ENCODE results near the gene RGS7.

RGS7 gene

DNA sequence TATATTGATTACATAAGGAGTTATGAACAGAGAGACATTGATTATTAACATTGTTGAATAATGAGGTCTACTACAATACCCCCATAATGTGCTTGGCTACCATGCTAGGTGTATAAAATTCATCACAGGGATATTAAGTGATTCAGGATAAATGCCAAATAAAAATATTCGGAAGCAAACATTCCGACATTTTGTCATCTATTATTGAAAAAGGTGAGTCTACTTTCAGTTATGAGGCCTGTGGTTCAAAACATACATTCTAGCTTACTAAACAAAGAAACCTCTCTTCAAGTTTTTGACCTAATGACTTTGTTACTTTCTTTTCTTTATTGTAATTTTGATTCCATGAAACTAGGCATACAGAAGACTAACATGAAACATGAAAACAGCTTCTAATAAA is 554.7 kb downstream of the RGS7 start:
- H3K4me3 ChIP-seq (ENCODE audit: low read depth, low read length) = no peak overlapping the region
- TF ChIP-seq, protein P1, sequence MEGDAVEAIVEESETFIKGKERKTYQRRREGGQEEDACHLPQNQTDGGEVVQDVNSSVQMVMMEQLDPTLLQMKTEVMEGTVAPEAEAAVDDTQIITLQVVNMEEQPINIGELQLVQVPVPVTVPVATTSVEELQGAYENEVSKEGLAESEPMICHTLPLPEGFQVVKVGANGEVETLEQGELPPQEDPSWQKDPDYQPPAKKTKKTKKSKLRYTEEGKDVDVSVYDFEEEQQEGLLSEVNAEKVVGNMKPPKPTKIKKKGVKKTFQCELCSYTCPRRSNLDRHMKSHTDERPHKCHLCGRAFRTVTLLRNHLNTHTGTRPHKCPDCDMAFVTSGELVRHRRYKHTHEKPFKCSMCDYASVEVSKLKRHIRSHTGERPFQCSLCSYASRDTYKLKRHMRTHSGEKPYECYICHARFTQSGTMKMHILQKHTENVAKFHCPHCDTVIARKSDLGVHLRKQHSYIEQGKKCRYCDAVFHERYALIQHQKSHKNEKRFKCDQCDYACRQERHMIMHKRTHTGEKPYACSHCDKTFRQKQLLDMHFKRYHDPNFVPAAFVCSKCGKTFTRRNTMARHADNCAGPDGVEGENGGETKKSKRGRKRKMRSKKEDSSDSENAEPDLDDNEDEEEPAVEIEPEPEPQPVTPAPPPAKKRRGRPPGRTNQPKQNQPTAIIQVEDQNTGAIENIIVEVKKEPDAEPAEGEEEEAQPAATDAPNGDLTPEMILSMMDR (IDR thresholded peaks at IDR 0.05; ENCODE audit: low read depth, low read length, missing control alignments) = no peak
- no peak for DNase-seq (ENCODE audit: low read depth)

GRCh38 chr1:240801442-240801841 is 555.6 kb downstream of the RGS7 start:
- no peak for DNase-seq (ENCODE audit: low read depth)
- H3K4me3 ChIP-seq (ENCODE audit: low read depth, low read length) = no peak overlapping the region
- TF ChIP-seq, protein P1 (IDR thresholded peaks at IDR 0.05; ENCODE audit: low read depth, low read length, missing control alignments) = no peak

DNA sequence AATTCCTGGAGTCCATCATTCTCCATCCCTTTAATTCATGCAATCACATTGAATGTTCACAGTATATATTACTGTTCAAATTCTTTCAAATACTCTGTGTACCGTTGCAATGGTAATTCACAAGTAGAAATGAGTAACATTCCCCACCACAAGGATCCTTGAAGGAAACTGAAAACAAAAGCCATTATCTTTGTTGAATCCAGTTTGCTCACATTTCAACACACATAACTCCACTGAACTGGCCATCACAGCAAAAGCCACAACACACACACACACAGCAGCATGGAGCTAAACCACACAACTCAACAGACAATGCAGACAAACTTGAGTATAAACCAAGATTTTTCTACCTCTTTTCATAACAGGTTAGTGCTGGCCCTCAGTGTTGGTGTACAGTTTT is 556.7 kb downstream of the RGS7 start:
- TF ChIP-seq, protein P1 (IDR thresholded peaks at IDR 0.05; ENCODE audit: low read depth, low read length, missing control alignments) = no peak
- H3K4me3 ChIP-seq (ENCODE audit: low read depth, low read length) = no peak overlapping the region
- no peak for DNase-seq (ENCODE audit: low read depth)

GRCh38 chr1:240797050-240797449 is 560.0 kb downstream of the RGS7 start:
- TF ChIP-seq, protein P1 (IDR thresholded peaks at IDR 0.05; ENCODE audit: low read depth, low read length, missing control alignments) = no peak
- no peak overlapping the region for H3K4me3 ChIP-seq (ENCODE audit: low read depth, low read length)
- DNase-seq (ENCODE audit: low read depth) = no peak

DNA sequence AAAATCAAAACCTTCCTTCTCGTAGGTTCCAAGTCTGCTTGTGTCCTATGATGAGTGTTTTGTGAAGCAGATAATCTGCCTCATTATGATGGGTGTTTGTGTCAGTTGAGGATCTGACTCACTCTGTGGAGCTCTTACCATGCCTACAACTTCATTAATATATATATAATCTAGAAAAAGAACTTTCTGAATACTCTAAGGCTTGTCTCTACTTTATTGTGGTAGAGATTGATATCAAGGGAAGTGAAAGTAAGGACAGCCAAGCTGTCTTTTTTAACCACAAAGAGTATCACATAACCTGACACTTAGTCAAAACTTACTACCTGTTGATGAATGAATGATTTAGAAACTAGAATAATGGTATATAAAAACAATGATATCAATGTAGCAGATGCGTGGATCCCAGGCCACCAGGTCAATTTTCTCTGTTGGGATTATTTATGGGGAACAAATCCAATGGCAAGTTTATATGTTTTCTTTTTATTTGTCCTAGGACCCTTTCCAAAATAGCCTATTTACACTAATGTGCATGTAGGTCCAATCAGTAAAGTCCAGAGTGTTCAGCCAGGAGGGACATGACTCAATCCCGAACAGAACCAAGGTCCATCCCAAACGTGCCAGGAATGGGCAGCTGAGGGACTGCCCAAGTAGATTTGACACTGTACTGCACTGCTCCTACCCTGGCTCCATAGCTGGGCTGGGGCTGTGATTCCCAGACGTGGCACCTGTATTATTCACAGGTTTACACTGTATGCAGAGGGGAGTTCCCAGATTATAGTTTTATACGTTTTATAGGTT is 562.8 kb downstream of the RGS7 start:
- TF ChIP-seq, protein P1 (IDR thresholded peaks at IDR 0.05; ENCODE audit: low read depth, low read length, missing control alignments) = no peak
- DNase-seq (ENCODE audit: low read depth) = no peak
- H3K4me3 ChIP-seq (ENCODE audit: low read depth, low read length) = no peak overlapping the region

GRCh38 chr1:240792915-240793529 is 564.0 kb downstream of the RGS7 start:
- no peak for DNase-seq (ENCODE audit: low read depth)
- TF ChIP-seq, protein P1 (IDR thresholded peaks at IDR 0.05; ENCODE audit: low read depth, low read length, missing control alignments) = no peak
- H3K4me3 ChIP-seq (ENCODE audit: low read depth, low read length) = no peak overlapping the region
